NB4 (cell line): Measurements from ENCODE around the gene EEF1AKMT4.

Experiments used
- CTCF ChIP-seq: IDR thresholded peaks from one replicate; pipeline ENCODE4 v1.5.1; 2012; ENCODE audit warnings: low read depth, low read length
- POLR2A ChIP-seq: IDR thresholded peaks from 2 replicates; pipeline ENCODE4 v1.6.1; 2011; ENCODE audit warnings: mild to moderate bottlenecking; ENCODE audit not compliant: insufficient read length; ENCODE audit errors: extremely low read depth
- TF ChIP-seq, protein P1 (sequence below): IDR thresholded peaks from 2 replicates; pipeline ENCODE4 v1.6.1; 2011; ENCODE audit warnings: low read depth, low read length

DNA sequence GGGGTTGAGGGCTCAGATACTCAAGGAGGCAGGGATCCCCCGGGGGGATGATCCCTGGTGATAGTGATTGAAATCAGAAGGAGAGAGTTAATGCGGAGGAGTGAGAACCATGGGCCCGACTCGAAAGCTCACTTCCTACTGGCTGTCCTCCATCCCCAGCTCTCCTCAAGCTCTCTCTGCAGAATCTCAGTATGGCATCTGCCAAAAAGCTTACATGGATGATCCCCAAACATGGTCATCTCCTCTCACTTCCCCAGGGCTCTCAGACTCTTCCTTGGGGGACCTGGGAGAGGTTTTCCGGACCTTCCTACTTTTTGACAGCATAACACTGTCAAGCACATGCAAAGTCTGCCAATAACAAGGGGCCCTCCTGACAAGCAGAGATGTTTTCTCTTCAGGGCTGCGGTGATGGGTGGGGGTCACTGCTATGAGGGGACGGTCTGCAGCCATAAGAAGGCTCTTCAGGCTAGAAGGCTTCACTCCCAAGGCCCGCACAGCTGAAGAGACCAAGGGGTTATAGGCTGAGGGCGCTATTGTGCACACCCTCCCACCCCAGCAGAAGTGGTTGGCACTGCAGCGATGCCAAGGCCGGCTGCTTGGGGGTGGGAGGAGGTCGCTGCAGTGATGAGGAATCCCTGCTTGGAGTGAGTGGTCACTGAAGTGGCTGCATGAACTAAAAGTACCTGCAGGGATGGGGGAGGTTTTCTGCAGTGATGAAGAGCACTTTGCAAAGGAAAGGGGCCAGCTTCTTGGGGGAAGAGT, 20.9 kb upstream of the EEF1AKMT4 start:
- TF ChIP-seq CTCF, result no peak
- no peak for TF ChIP-seq POLR2A
- TF ChIP-seq, protein P1, sequence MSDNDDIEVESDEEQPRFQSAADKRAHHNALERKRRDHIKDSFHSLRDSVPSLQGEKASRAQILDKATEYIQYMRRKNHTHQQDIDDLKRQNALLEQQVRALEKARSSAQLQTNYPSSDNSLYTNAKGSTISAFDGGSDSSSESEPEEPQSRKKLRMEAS, result no peak
